H1 (cell line): Measurements from ENCODE around the gene RFPL2. TPM values are rescaled to one million over a fixed set of nuclear protein-coding genes. Genes with fewer than 3 reads are reported as not detected.

Source experiments
- CTCF ChIA-PET: fragments of 300-600 bp; sonication (Branson Sonifier 250); formaldehyde crosslinking; loops from one replicate; lab custom pipeline; 2021; ENCODE audit not compliant: partially characterized antibody; lab: Charles Lee
- POLR2A ChIA-PET: fragments of 300-600 bp; sonication (Branson Sonifier 250); formaldehyde crosslinking; loops from one replicate; lab custom pipeline; 2021; ENCODE audit warnings: inconsistent platforms; ENCODE audit not compliant: partially characterized antibody; lab: Charles Lee
- DNase-seq, 2 experiments: peaks; one replicate each; pipeline versions ENCODE4 v3.0.0 to v3.0.0-alpha.2; 2010 to 2022; ENCODE audit warnings: low spot score in 2 of 2, low read depth in 1 of 2, mixed read lengths in 1 of 2
- FAIRE-seq: peaks from 2 replicates; lab custom pipeline; 2011; peaks lifted over from hg19 to GRCh38; lab: Jason Lieb, UNC
- H2AFZ ChIP-seq: 2 replicates; pipeline ENCODE4 v1.8.1; 2012; ENCODE audit warnings: low read length, inconsistent platforms
- H2AK5ac ChIP-seq: 2 replicates; pipeline ENCODE4 v1.6.1; 2013; ENCODE audit warnings: low read depth, low read length
- H2BK120ac ChIP-seq: replicated peaks from 2 replicates; pipeline ENCODE3; 2013; ENCODE audit warnings: low read depth, low read length, inconsistent platforms
- H2BK12ac ChIP-seq: 2 replicates; pipeline ENCODE4 v1.6.1; 2013; ENCODE audit warnings: low read depth, low read length
- H2BK15ac ChIP-seq: 2 replicates; pipeline ENCODE4 v1.6.1; 2013; ENCODE audit warnings: low read length
- H2BK20ac ChIP-seq: 2 replicates; pipeline ENCODE4 v1.6.1; 2013; ENCODE audit warnings: low read length
- H2BK5ac ChIP-seq: 2 replicates; pipeline ENCODE4 v1.6.1; 2013; ENCODE audit warnings: low read depth, low read length
- H3K14ac ChIP-seq: 2 replicates; pipeline ENCODE4 v1.6.1; 2013; ENCODE audit warnings: inconsistent platforms; ENCODE audit not compliant: insufficient read length
- H3K18ac ChIP-seq: 2 replicates; pipeline ENCODE4 v1.6.1; 2013; ENCODE audit warnings: low read length; ENCODE audit errors: extremely low read depth
- H3K23ac ChIP-seq: 2 replicates; pipeline ENCODE4 v1.6.1; 2013; ENCODE audit warnings: inconsistent platforms; ENCODE audit not compliant: insufficient read length
- H3K23me2 ChIP-seq: 2 replicates; pipeline ENCODE4 v1.6.1; 2013; ENCODE audit warnings: low read depth, low read length
- H3K27ac ChIP-seq: 2 replicates; pipeline ENCODE4 v1.6.1; 2011; ENCODE audit warnings: low read depth, low read length, inconsistent platforms
- H3K27me3 ChIP-seq, 4 experiments: replicated peaks in 1 of 4; 1 replicate in 1 of 4; 2 replicates in 3 of 4; pipeline versions ENCODE4 v1.6.1 to v1.8.1; 2011 to 2013; ENCODE audit warnings: low read length in 3 of 4, mild to moderate bottlenecking in 3 of 4, inconsistent platforms in 2 of 4, mixed read lengths in 2 of 4, moderate library complexity in 1 of 4; ENCODE audit not compliant: control insufficient read depth in 3 of 4, insufficient read depth in 3 of 4; ENCODE audit errors: extremely low read depth in 1 of 4
- H3K36me3 ChIP-seq, 4 experiments: 2 replicates each; pipeline versions ENCODE4 v1.6.1 to v1.8.1; 2011 to 2013; ENCODE audit warnings: mild to moderate bottlenecking in 4 of 4, low read length in 3 of 4, moderate library complexity in 2 of 4, control low read depth in 1 of 4, inconsistent platforms in 1 of 4; ENCODE audit not compliant: insufficient read depth in 4 of 4, control insufficient read depth in 2 of 4
- H3K4ac ChIP-seq: replicated peaks from 2 replicates; pipeline ENCODE3; 2013; ENCODE audit warnings: low read length, low read depth, mixed read lengths, inconsistent platforms; ENCODE audit not compliant: insufficient read length
- H3K4me1 ChIP-seq, 4 experiments: replicated peaks in 1 of 4; 1 replicate in 1 of 4; 2 replicates in 3 of 4; pipeline versions ENCODE4 v1.6.1 to v1.8.1; 2011 to 2013; ENCODE audit warnings: low read length in 3 of 4, inconsistent platforms in 2 of 4, mixed read lengths in 1 of 4; ENCODE audit not compliant: insufficient read depth in 4 of 4, control insufficient read depth in 3 of 4
- H3K4me2 ChIP-seq, 2 experiments: 2 replicates each; pipeline versions ENCODE4 v1.6.1 to v1.8.1; 2011 to 2013; ENCODE audit warnings: low read depth in 2 of 2, low read length in 2 of 2, control low read depth in 1 of 2, inconsistent platforms in 1 of 2, mild to moderate bottlenecking in 1 of 2; ENCODE audit not compliant: insufficient read depth in 1 of 2
- H3K4me3 ChIP-seq, 4 experiments: fragments of 200-600, 300-600 bp in 1 of 4; sonication (generic), shearing (Covaris generic), sonication (Bioruptor Twin) in 1 of 4; 2 replicates each; pipeline versions ENCODE4 v1.5.1 to v1.8.1; 2011 to 2016; ENCODE audit warnings: low read length in 4 of 4, low read depth in 3 of 4, control low read depth in 2 of 4, inconsistent platforms in 2 of 4, mild to moderate bottlenecking in 2 of 4, mixed read lengths in 1 of 4, moderate library complexity in 1 of 4; ENCODE audit not compliant: insufficient read depth in 2 of 4; ENCODE audit errors: extremely low read depth in 1 of 4
- H3K56ac ChIP-seq: replicated peaks from 2 replicates; pipeline ENCODE3; 2013; ENCODE audit warnings: low read depth, mild to moderate bottlenecking, mixed read lengths, low read length, inconsistent platforms; ENCODE audit not compliant: insufficient read length
- H3K79me1 ChIP-seq: 2 replicates; pipeline ENCODE4 v1.6.1; 2013; ENCODE audit warnings: low read depth, low read length, control low read depth
- H3K79me2 ChIP-seq, 2 experiments: 2 replicates each; pipeline versions ENCODE4 v1.6.1 to v1.8.1; 2012 to 2013; ENCODE audit warnings: low read length in 2 of 2, mild to moderate bottlenecking in 2 of 2, inconsistent platforms in 1 of 2; ENCODE audit not compliant: insufficient read depth in 2 of 2, control insufficient read depth in 1 of 2
- H3K9ac ChIP-seq, 4 experiments: replicated peaks in 1 of 4; 1 replicate in 1 of 4; 2 replicates in 3 of 4; pipeline versions ENCODE4 v1.6.1 to v1.8.1; 2011 to 2013; ENCODE audit warnings: low read depth in 3 of 4, low read length in 3 of 4, control low read depth in 2 of 4, mild to moderate bottlenecking in 2 of 4, moderate library complexity in 2 of 4, inconsistent platforms in 1 of 4; ENCODE audit errors: extremely low read depth in 1 of 4
- H3K9me3 ChIP-seq, 2 experiments: 2 replicates each; pipeline versions ENCODE4 v1.6.1 to v1.8.1; 2012 to 2013; ENCODE audit warnings: mild to moderate bottlenecking in 2 of 2, moderate library complexity in 2 of 2, control low read depth in 1 of 2, inconsistent platforms in 1 of 2, low read depth in 1 of 2, low read length in 1 of 2, mixed read lengths in 1 of 2; ENCODE audit not compliant: insufficient read depth in 2 of 2
- H4K20me1 ChIP-seq, 2 experiments: replicated peaks in 1 of 2; 2 replicates each; pipeline versions ENCODE3 to v1.8.1; 2011 to 2013; ENCODE audit warnings: inconsistent platforms in 2 of 2, low read length in 2 of 2, mild to moderate bottlenecking in 1 of 2; ENCODE audit not compliant: insufficient read depth in 2 of 2, control insufficient read depth in 1 of 2
- H4K5ac ChIP-seq: 2 replicates; pipeline ENCODE4 v1.6.1; 2013; ENCODE audit warnings: low read length, low read depth, mixed read lengths, inconsistent platforms; ENCODE audit not compliant: insufficient read length
- H4K8ac ChIP-seq: 2 replicates; pipeline ENCODE4 v1.8.0; 2013; ENCODE audit warnings: mild to moderate bottlenecking, moderate library complexity, low read length, inconsistent platforms; ENCODE audit not compliant: insufficient read depth; ENCODE audit errors: extremely low read depth
- H4K91ac ChIP-seq: replicated peaks from 2 replicates; pipeline ENCODE3; 2013; ENCODE audit warnings: low read length, mixed read lengths, inconsistent platforms; ENCODE audit not compliant: insufficient read length
- CTBP2 ChIP-seq: IDR thresholded peaks from 2 replicates; pipeline ENCODE4 v1.7.0; 2011; ENCODE audit warnings: borderline replicate concordance, mild to moderate bottlenecking, moderate library complexity, mixed read lengths, low read length; ENCODE audit not compliant: insufficient read depth, insufficient read length
- EP300 ChIP-seq, 2 experiments: IDR thresholded peaks; 1 replicate in 1 of 2; 2 replicates in 1 of 2; pipeline ENCODE4 v1.6.1; 2011 to 2012; ENCODE audit warnings: low read depth in 2 of 2, low read length in 2 of 2, mild to moderate bottlenecking in 2 of 2, borderline replicate concordance in 1 of 2, inconsistent platforms in 1 of 2, moderate library complexity in 1 of 2
- KDM5A ChIP-seq: fragments of 200-600 bp; IDR thresholded peaks from 2 replicates; pipeline ENCODE4 v1.7.1; 2012; ENCODE audit warnings: mild to moderate bottlenecking, low read length, inconsistent platforms, mixed read lengths
- MAFK ChIP-seq: IDR thresholded peaks from 2 replicates; pipeline ENCODE4 v1.6.1; 2012; ENCODE audit warnings: low read depth, mild to moderate bottlenecking, improper control_type of control experiment, low read length
- PHF8 ChIP-seq: fragments of 200-600 bp; sonication (generic); conservative IDR thresholded peaks from 2 replicates; pipeline ENCODE4 v1.7.1; 2012; ENCODE audit warnings: low read depth, mild to moderate bottlenecking, inconsistent platforms, low read length, moderate library complexity
- SIRT6 ChIP-seq: IDR thresholded peaks from one replicate; pipeline ENCODE4 v1.7.1; 2012; ENCODE audit warnings: low read length, inconsistent platforms
- polyA plus RNA-seq, 7 experiments: library from polyadenylated mRNA; depleted of rRNA in 3 of 7; stranded (reverse) in 5 of 7; unstranded in 2 of 7; fragments of >200 nt in 5 of 7; fragments of 200-250 nt in 2 of 7; gene quantifications; 1 replicate in 5 of 7; 2 replicates in 1 of 7; 4 replicates in 1 of 7; pipeline versions ENCODE4 v1.2.1 to v1.2.3, GENCODE V29; 2011 to 2013; ENCODE audit warnings: missing spikeins in 2 of 7, mixed read lengths in 2 of 7
- total RNA-seq: library from RNA; stranded (reverse); fragmentation: NEBNext Ultra II Directional; extraction: Animal tissue kit (Norgen Biotek cat#: 25700); gene quantifications from 2 replicates; pipeline ENCODE4 v1.2.1, GENCODE V29; 2021

RFPL2 gene
- total and polyA plus RNA-seq, 2 of the 8 experiments (the other 6 are each of a cell fraction or from before 2014, with no cell fraction given), result 0.15 to 0.19 TPM

DNA sequence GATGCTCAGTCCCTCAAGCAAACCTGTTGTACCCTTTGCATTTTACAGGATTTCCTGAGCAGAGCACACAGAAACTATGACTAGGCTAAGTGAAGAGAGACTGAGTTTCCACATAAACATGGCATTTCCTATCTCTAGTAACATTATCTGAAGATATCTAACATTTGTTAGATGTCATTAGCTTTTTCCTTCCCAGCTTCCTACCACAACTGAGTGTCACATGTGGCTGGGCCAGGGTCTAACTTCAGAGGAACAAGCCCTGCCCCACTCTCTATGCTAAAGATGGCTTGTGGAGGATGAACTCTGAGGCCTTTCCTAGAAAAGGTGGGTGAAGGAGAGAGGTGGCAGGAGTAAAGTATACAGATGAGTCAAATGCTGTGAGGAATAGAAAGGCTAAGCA lies 62.3 kb downstream of the RFPL2 start:
- no peaks in the 10 kb centered on the region for H3K23me2 ChIP-seq
- no peak overlapping the region for H2BK120ac ChIP-seq
- H3K79me1 ChIP-seq, result no peaks in the 10 kb centered on the region
- FAIRE-seq, result no peak
- H3K36me3 ChIP-seq, result no peaks in the 10 kb centered on the region
- H2BK15ac ChIP-seq, result no peak overlapping the region
- no peak overlapping the region for H3K14ac ChIP-seq
- no peaks in the 10 kb centered on the region for H3K79me2 ChIP-seq
- TF ChIP-seq MAFK (no peak), CTBP2 (no peak), KDM5A (no peak), SIRT6 (no peak), PHF8 (no peak), EP300 (IDR thresholded peaks at IDR 0.05; ENCODE audit: borderline replicate concordance in 1 of 2, low read depth in 2 of 2, low read length in 2 of 2) (no peak)
- no peak overlapping the region for H3K18ac ChIP-seq
- H2AFZ ChIP-seq, result no peak overlapping the region
- no peaks in the 10 kb centered on the region for H3K27me3 ChIP-seq
- DNase-seq, result no peak
- H3K4me3 ChIP-seq, result no peak overlapping the region
- H3K9me3 ChIP-seq, result no peaks in the 10 kb centered on the region
- no peak overlapping the region for H3K4ac ChIP-seq
- H2BK12ac ChIP-seq, result no peak overlapping the region
- H2BK5ac ChIP-seq, result no peak overlapping the region
- H3K4me2 ChIP-seq, result no peak overlapping the region
- H3K56ac ChIP-seq, result no peak overlapping the region
- no peak overlapping the region for H3K27ac ChIP-seq
- no peaks in the 10 kb centered on the region for H4K20me1 ChIP-seq
- H4K5ac ChIP-seq, result no peak overlapping the region
- ChIA-PET CTCF (interaction anchor here (0.9 to 4.4 kb wide), 7 partner anchors 12 to 236 kb away, joined by 3 to 20 read pairs (median 3); no protein-coding TSS in a partner anchor), POLR2A (interaction anchor here (0.8 kb wide), 1 partner anchor 16 kb away, joined by 3 read pairs; the partner anchor contains the start of gene C22orf42)
- H3K4me1 ChIP-seq, result no peaks in the 10 kb centered on the region; a peak in 1 of 7 replicates
- H2AK5ac ChIP-seq, result no peak overlapping the region
- H4K91ac ChIP-seq, result no peak overlapping the region
- no peak overlapping the region for H4K8ac ChIP-seq
- no peak overlapping the region for H3K9ac ChIP-seq
- H3K23ac ChIP-seq, result no peak overlapping the region
- no peak overlapping the region for H2BK20ac ChIP-seq
